Esophagus mucosa (tissue), 1 donor: ENCODE measurements around the gene KIF2B. TPM values are rescaled to one million over a fixed set of nuclear protein-coding genes. Genes with fewer than 3 reads are reported as not detected.
"Not testable (repeated sequence)": the region's sequence is repeated elsewhere in the genome, so short reads cannot be mapped to it uniquely, and the experiment has no call there.

ENCODE experiments used
- ATAC-seq: fragments of 200-7000 bp; cut with Tn5 transposase; one replicate; pipeline ENCODE4 v1.9.1; 2020
- total RNA-seq: library from RNA; stranded (reverse); gene quantifications from one replicate; pipeline ENCODE4 v1.2.4, GENCODE V29; 2023
- donor health status: DM: yes; HTN: yes; CAD: no.

The KIF2B gene, protein sequence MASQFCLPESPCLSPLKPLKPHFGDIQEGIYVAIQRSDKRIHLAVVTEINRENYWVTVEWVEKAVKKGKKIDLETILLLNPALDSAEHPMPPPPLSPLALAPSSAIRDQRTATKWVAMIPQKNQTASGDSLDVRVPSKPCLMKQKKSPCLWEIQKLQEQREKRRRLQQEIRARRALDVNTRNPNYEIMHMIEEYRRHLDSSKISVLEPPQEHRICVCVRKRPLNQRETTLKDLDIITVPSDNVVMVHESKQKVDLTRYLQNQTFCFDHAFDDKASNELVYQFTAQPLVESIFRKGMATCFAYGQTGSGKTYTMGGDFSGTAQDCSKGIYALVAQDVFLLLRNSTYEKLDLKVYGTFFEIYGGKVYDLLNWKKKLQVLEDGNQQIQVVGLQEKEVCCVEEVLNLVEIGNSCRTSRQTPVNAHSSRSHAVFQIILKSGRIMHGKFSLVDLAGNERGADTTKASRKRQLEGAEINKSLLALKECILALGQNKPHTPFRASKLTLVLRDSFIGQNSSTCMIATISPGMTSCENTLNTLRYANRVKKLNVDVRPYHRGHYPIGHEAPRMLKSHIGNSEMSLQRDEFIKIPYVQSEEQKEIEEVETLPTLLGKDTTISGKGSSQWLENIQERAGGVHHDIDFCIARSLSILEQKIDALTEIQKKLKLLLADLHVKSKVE
- total RNA-seq = not detected

DNA sequence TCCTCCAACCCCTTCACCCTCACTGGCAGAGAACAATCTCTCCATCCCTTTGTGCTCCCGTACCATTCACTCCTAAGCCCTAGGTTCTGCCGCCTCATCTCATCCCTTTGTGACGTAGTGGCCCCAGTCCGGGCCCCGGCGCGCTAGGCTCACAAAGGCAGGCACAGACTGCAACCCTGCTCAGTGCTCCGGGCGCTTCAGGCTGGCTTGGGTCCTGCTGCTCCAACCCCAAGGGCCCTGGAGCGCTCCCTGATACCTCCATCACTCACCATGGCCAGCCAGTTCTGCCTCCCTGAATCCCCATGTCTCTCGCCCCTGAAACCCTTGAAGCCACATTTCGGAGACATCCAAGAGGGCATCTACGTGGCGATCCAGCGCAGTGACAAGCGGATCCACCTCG, at the start of gene KIF2B:
TSS of gene KIF2B (plus strand) at position 164 of the 400 bp plus-strand sequence. CDS start at position 271, 107 bp downstream.
- ATAC-seq = no peak

DNA sequence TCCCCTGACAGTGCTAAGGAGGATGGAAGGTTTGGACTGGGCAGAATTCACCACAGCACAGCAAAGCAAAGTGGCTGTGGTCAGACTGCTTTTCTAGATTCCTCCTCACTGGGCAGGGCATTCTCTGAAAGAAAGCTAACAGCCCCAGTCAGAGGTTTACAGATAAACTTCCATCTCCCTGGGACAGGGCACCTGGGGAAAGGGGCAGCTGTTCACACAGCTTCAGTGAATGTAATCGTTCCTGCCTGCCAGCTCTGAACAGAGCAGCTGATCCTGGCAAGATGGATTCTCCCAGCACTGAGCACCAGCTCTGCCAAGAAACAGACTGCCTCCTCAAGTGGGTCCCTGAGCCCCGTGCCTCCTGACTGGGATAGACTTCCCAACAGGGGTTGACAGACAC, 42.4 kb upstream of the KIF2B start:
- ATAC-seq = no peak

DNA sequence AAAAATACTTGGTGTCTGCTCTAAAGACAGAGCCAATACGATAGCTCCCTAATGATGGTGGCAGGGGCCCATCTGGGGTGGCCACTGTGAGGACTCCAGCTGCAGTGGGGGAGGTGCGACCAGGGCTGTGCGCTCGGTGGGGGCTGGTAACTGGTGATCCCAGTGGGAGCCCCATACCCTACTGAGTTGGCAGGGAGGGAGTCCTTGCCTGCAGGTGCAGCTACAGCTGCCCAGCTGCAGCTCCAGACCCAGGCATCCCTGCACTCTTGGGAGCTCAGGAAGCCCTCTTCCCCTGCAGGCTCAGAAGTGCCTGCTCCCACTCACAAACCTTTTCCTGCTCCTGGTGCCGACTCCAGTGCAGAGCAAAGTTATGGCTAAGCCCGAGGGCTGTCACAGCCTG, 31.2 kb upstream of the KIF2B start:
- ATAC-seq = no peak

DNA sequence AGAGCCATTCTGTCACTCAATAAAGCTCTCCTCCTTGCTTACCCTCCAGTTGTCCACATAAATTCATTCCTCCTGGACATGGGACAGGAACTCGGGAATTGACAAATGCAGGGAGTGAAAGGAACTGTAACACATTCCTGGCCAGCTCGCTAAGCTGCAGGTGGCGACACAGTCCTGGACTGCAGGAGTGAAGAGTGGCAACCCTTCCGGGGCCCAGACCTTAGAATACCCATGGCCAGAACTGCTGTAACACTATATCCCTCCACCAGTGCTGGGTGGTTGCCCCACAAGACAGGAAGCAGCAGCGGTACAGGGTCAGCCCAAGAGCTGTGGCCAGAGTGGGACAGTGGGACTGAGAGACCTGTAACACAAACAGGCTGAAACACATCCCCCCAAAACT, 30.3 kb upstream of the KIF2B start:
- ATAC-seq = no peak

DNA sequence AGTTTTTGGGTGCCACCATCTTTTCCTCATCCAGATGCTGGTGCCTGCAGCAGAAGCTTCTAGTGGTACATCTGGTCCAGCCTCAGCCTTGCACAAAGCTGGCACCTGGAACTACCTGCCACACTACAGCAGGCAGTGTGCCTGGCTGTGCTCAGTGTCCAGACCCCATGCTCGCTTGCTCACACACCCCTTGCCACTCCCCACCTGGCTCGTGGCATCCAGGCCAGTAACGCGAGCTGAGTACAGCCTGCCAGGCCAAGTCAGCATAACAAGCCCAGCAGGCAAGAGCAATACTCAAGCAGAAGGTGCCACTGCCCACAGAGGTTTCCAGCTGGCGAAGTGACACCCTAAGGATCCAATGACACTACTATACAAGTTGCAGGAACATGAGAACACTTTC, 29.7 kb upstream of the KIF2B start:
- no peak for ATAC-seq

DNA sequence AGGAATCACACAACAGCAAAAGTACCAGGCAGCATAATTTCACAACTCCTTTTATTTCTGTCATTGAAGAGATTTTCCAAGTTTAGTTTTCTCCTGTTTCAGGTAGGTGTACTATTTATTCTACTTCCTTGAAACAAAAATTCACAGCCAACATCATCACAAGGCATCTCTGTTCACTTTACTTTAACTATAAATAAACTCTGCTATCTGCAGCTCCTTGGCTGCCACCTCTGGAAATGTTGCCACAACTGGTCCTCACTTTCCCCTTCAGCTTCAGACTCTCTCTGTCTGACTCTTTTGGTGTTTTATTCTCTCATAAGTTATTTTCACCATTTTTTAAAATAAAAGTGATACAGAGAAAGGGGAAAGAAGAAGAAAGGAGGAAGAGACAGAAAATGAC, 27.9 kb upstream of the KIF2B start:
- ATAC-seq = no peak

DNA sequence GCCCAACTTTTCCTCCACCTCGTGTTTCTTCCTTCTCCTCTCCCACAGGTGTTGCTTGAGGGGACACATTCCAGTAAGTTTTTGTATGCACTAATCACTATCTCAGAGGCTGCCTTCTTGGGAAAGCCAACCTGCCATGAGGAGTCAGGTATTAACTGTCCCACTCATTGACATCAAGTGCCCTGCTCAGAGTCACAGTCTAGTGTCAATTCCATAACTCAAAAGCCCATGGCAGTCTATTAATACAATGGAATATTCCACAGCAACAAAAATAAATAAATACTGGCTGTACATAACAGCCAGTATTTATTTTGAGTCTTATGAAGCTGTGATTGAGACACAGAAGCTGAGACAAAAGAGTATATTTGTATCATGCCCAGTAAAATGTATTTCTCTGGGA, 26.1 kb upstream of the KIF2B start:
- ATAC-seq = no peak

DNA sequence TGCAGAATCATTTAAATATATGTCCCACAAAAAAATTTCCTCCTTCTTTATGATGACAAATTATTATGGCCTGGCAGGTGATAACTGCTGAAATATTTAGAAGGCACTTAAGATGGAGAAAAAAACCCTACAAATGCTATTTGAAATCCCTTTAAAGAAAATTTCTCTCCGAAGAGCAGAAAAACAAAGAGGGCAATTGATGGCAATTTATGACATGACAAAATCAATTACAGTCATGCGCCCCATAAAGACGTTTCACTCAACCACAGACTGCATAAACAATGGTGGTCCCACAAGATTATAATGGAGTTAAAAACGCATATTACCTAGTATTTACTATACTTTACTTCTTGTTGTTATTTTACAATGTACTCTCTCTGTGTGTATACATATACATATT, 25.2 kb upstream of the KIF2B start:
- ATAC-seq = no peak

DNA sequence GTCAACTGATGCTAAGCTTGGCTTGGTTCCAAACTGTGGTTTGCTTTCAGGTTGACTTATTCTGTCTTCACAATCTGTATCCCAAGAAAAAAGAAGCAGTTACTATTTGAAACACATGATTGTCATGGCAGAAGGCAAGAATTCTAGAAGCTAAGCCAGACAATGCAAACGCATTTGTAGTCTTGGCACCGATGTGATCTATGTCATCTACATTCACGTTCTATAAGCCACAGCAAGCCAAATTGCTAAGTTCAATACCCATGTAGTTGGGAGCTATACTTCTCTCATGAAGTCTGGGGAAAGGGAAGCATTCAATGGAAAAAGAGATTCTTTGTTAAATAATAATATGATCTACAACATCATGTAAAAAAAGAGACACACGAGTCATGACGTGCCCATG, 18.3 kb upstream of the KIF2B start:
- ATAC-seq = no peak

DNA sequence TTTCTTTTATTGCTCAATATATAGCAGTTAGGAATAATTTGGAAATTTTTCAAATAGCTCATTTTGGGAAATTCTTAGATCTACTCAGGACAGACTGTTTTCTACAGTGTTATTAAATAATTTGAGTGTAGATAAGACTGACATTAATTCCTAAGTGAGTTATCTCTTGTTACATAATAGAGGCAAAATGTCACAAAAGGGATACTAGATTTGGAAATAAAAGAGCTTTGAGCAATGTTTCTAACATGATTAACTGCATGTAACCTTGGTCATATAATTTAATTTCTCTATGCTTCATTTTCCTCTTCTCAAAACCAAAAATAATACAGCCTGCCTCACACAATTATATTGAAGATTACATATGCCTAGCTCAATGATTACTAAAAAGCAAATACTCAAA, 16.3 kb upstream of the KIF2B start:
- ATAC-seq = no peak

DNA sequence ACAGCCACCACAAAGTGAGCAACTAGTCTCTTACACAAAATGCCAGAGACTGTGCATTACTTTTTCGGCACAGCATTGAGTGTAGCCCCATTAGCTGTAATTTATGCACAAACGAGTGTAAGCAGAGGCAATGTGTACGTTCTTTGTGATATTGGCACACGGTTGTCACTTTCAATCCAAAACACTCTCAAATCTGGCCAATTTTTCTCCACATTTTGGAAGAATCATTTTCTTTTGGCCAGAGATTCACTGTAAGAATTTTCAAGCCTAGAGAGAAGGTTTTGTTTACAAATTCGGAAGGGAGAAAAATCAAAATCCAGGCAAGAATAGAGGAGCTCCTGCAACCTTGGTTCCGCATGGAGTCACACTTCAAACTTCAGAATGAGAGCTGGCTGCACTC, 15.4 kb upstream of the KIF2B start:
- no peak for ATAC-seq

DNA sequence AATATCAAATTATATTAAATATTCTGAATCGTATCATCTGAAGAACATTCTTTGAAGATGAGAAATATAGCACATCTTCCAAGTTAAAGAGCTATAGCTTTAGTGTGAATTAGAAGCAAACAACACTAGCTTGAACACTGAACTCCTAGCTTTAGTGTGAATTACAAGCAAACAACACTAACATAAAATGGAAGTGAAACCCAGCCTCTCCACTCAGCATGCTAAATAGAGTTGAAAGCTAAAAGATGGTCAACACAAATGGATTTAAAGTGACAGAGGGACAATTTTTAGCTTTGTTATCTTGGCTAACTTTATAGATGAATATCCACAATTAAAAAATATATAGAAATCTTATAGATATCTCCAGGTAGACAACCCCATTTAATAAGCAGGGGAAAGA, 4.5 kb upstream of the KIF2B start:
- ATAC-seq = no peak

DNA sequence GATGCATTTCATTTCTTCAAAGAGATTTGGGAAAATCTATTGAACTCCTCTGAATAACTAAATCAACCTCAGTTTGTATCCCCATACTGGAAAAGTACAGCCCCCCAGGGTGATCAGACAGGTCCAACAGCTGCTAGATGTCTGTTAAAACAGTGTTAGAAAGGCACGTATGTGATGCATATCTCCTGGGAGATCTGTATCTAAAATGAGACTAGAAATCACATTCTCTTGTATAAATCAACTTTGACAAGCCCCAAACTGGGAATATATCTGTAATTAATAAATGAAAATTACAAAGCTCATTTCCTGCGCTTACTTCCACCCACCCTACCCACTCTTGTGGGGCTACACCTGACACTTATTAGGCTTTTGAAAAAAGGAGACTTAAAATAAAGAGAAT, 3.8 kb upstream of the KIF2B start:
- ATAC-seq = no peak

DNA sequence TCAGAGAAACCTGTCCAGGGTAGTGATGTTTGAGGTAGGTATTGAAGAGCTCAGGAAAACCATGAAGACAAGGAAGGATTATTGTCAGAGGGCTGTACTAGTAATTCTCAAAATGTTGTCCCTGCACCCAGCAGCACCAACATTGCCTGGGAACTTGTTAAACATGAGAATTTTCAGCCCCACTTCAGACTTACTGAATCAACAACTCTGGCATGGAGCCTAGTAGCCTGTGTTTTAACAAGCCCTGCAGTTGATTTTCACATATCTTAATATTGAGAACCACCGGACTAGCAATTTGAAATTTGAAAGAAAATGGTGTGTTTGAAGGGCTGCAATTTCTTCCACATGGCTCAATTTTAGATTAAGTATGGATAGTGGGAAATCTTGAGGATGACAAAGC, 2.8 kb upstream of the KIF2B start:
- no peak for ATAC-seq

DNA sequence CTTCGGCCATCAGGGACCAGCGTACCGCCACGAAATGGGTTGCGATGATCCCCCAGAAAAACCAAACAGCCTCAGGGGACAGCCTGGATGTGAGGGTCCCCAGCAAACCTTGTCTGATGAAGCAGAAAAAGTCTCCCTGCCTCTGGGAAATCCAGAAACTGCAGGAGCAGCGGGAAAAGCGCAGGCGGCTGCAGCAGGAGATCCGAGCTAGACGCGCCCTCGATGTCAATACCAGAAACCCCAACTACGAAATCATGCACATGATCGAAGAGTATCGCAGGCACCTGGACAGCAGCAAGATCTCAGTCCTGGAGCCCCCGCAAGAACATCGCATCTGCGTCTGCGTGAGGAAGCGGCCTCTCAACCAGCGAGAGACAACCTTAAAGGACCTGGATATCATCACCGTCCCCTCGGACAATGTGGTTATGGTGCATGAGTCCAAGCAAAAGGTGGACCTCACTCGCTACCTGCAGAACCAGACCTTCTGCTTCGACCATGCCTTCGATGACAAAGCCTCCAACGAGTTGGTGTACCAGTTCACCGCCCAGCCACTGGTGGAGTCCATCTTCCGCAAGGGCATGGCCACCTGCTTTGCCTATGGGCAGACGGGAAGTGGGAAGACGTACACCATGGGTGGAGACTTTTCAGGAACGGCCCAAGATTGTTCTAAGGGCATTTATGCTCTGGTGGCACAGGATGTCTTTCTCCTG, 769 bp downstream of the KIF2B start:
- no peak for ATAC-seq

DNA sequence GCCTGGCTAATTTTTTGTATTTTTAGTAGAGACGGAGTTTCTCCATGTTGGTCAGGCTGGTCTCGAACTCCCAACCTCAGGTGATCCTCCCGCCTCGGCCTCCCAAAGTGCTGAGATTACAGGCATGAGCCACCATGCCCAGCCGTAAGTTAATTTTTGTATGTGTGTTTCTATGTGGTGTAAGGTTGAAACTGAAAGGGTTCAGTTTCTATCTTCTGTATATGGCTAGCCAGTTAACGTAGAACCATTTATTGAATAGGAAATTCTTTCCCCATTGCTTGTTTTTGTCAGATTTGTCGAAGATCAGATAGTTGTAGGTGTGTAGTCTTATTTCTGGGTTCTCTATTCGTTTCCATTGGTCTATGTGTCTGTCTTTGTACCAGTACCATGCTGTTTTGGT, 12.0 kb downstream of the KIF2B start:
- not testable (repeated sequence) for ATAC-seq

DNA sequence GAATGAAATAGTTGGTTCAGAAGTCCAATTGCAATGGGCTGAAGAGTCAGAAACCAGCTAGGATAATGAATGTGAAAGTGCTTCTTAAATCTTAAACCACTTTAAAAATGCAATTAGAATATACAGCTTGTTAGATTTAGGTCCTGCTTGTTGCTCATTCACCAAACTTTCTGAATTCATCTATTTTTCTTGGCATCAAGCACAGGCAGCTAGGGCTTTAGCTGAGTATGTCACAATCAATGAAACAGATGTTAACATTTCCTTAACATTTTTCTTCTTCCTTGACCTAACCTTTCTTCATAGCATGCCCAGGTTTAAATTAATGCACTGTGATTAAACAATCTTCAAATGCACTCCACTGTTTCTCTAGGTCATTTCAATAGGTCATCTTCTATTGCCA, 14.4 kb downstream of the KIF2B start:
- ATAC-seq = no peak

DNA sequence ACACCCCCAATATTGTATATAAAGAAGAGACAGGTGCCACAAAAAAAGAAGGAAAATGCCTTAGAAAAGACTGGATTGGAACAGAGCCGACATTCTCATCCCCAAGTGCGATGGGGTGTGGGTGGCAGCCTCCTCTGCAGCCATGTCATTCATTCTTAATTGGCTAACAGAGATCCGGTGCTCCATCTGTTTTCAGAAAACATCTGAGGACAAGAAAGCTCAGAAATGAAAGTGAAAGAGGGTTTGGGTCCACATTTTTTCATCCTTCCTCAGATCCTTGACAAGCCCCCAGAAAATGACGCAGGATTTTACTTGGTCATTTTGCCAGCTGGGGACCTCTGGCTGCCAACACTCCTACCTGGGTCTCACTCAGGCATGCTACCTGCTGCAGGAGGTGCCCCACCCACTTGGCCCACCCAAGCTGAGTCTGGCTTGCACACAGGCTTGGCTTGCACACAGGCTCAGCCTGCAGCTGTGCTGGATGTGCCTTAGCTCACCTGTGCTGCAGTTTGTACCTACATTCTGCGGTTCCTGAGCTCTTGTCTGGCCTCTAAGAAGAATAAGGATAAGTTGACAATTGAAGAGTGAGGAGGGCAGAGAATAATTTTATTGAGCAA, 21.9 kb downstream of the KIF2B start:
- no peak for ATAC-seq

DNA sequence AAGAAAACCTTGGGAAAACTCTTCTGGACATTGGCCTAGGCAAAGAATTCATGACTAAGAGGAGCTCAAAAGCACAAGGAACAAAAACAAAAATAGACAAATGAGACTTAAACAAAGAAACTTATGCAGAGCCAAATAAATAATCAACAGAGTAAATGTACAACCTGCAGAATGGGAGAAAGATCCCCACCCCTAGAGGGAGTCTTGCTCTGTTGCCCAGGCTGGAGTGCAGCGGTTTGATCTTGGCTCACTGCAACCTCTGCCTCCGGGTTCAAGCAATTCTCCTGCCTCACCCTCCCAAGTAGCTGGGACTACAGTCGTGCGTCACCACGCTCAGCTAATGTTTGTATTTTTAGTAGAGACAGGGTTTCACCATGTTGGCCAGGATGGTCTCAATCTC, 48.4 kb downstream of the KIF2B start:
- not testable (repeated sequence) for ATAC-seq
